Kidney (tissue), 14 donors: ENCODE measurements around the gene NUP160. TPM values are rescaled to one million over a fixed set of nuclear protein-coding genes. Genes with fewer than 3 reads are reported as not detected.
A peak's percentile ranks its signal among the peaks of the same experiment; 100 is the strongest.

Experiments
- DNase-seq, 5 donors: peaks; one replicate each; pipeline ENCODE4 v3.0.0-alpha.2; 2013 to 2020
- FAIRE-seq: peaks from 2 replicates; lab custom pipeline; 2012; peaks lifted over from hg19 to GRCh38; lab: Jason Lieb, UNC
- H3K27ac ChIP-seq, 2 donors: one replicate each; pipeline ENCODE4 v1.7.0; 2013; ENCODE audit warnings: low read depth in 2 of 2, low read length in 2 of 2, inconsistent platforms in 1 of 2
- H3K27me3 ChIP-seq: one replicate; pipeline ENCODE4 v1.7.1; 2013; ENCODE audit warnings: low read length, inconsistent platforms; ENCODE audit not compliant: control insufficient read depth, insufficient read depth
- H3K36me3 ChIP-seq, 3 donors: one replicate each; pipeline versions ENCODE4 v1.7.0 to v1.7.1; 2013; ENCODE audit warnings: low read length in 3 of 3, control low read depth in 1 of 3, inconsistent platforms in 1 of 3; ENCODE audit not compliant: insufficient read depth in 3 of 3, control insufficient read depth in 2 of 3
- H3K4me1 ChIP-seq, 3 donors: one replicate each; pipeline versions ENCODE4 v1.7.0 to v1.7.1; 2013; ENCODE audit warnings: low read length in 3 of 3, inconsistent platforms in 1 of 3, low read depth in 1 of 3; ENCODE audit not compliant: control insufficient read depth in 2 of 3, insufficient read depth in 2 of 3
- H3K4me3 ChIP-seq, 3 donors: one replicate each; pipeline versions ENCODE4 v1.7.0 to v1.8.1; 2013; ENCODE audit warnings: low read length in 3 of 3, control low read depth in 1 of 3, inconsistent platforms in 1 of 3
- H3K9ac ChIP-seq, 3 donors: one replicate each; pipeline versions ENCODE4 v1.7.0 to v1.7.1; 2013; ENCODE audit warnings: low read length in 3 of 3, control low read depth in 1 of 3, inconsistent platforms in 1 of 3
- H3K9me3 ChIP-seq, 3 donors: one replicate each; pipeline versions ENCODE4 v1.7.0 to v1.7.1; 2013; ENCODE audit warnings: low read length in 3 of 3, control low read depth in 1 of 3, inconsistent platforms in 1 of 3; ENCODE audit not compliant: control insufficient read depth in 2 of 3, insufficient read depth in 1 of 3
- intact Hi-C: fragments of 100-400 bp; cut with DNase I; formaldehyde crosslinking; loops from one replicate; pipeline ENCODE4 v1.11.1; 2022
- polyA plus RNA-seq: library from polyadenylated mRNA; stranded (reverse); fragments of 350-450 nt; fragmentation: Illumina TruSeq; extraction: RNeasy Lipid Tissue Mini Kit (QIAGEN cat#74804); gene quantifications from one replicate; pipeline ENCODE4 v1.2.3, GENCODE V29; 2014; ENCODE audit warnings: low read depth, low replicate concordance; ENCODE audit not compliant: insufficient read depth
- total RNA-seq: library from RNA; stranded (reverse); fragmentation: NEBNext Ultra II Directional; extraction: Animal tissue kit (Norgen Biotek cat#: 25700); gene quantifications from one replicate; pipeline ENCODE4 v1.2.1, GENCODE V29; 2021
- TF ChIP-seq, protein P1 (sequence below): IDR thresholded peaks from 3 replicates; pipeline ENCODE4 v1.5.1; 2012; ENCODE audit warnings: mild to moderate bottlenecking, moderate library complexity, borderline replicate concordance; ENCODE audit not compliant: insufficient read depth; ENCODE audit errors: extremely low read depth
- donor health status: control.
- donor health status: control.
- donor health status: control.
- donor health status: control.
- donor health status: control.
- donor health status: DM: yes; HTN: yes; CAD: no.
- donor health status: Normal renal cell carcinoma (clear cell type).

NUP160 gene
- total and polyA plus RNA-seq, 2 donors from 2014 or later, result 6.8 to 39.3 TPM

DNA sequence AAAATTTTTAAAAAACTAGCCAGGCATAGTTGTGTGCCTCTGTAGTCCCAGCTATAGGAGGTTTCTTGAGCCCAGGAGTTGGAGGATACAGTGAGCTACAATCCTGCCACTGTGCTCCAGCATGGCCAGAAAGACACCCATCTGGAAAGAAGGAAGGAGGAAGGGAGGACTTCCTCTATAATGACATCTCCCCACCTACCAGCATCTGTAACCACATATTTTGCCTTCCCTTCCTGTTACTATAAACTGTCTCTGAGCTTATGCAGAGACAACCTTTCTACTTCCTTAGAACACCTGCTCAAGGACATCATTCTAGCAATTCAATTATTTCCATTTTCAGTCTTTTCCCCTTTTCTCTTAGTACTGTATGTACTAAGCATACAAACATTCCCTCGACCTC, 2.2 kb upstream of the NUP160 start:
- TF ChIP-seq, protein P1, sequence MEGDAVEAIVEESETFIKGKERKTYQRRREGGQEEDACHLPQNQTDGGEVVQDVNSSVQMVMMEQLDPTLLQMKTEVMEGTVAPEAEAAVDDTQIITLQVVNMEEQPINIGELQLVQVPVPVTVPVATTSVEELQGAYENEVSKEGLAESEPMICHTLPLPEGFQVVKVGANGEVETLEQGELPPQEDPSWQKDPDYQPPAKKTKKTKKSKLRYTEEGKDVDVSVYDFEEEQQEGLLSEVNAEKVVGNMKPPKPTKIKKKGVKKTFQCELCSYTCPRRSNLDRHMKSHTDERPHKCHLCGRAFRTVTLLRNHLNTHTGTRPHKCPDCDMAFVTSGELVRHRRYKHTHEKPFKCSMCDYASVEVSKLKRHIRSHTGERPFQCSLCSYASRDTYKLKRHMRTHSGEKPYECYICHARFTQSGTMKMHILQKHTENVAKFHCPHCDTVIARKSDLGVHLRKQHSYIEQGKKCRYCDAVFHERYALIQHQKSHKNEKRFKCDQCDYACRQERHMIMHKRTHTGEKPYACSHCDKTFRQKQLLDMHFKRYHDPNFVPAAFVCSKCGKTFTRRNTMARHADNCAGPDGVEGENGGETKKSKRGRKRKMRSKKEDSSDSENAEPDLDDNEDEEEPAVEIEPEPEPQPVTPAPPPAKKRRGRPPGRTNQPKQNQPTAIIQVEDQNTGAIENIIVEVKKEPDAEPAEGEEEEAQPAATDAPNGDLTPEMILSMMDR, result no peak
- no peak overlapping the region for H3K4me3 ChIP-seq
- peaks cover 6 to 11% (median 8%) of the 10 kb centered on the region in 3 donors for H3K4me1 ChIP-seq
- no peak overlapping the region for H3K9ac ChIP-seq
- peaks cover 0 to 3% (median 0%) of the 10 kb centered on the region in 3 donors for H3K36me3 ChIP-seq
- DNase-seq, result no peak
- no peaks in the 10 kb centered on the region for H3K27me3 ChIP-seq
- no peak for FAIRE-seq
- no peak overlapping the region for H3K27ac ChIP-seq
- no peaks in the 10 kb centered on the region for H3K9me3 ChIP-seq
- intact Hi-C loops, result no loop called here

DNA sequence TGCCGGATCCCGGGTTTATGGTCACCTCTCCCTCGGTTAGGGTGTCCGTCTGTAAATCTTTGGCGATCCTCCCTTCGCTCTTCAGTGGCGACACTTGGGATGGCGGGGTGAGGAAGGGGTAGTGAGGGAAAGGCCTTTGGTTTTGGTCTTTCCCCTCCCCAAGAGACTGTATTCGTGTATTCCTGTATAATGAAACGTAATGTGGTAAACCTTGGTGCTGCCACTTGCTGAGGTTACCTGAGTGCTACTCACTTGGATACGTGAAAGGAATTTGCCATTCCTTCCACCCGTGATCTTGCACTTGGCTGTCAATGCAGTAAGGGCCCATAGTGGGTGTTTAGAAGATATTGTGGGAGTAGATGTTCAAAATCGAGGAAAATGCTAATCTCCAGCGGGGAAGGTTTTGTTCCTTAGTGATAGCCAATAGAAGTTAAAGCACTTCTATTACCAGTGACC, 578 bp upstream of the NUP160 start:
- intact Hi-C loops, result no loop called here
- Histone ChIP-seq H3K4me3 (peak overlapping the region; percentile 89 to 99 (median 95)), H3K9ac (peak overlapping the region; percentile 61 to 92 (median 83)), H3K27me3 (no peaks in the 10 kb centered on the region), H3K36me3 (peaks cover 0 to 6% (median 0%) of the 10 kb centered on the region in 3 donors), H3K9me3 (no peaks in the 10 kb centered on the region), H3K27ac (peak overlapping the region; percentile 91 to 93), H3K4me1 (peaks cover 6 to 11% (median 8%) of the 10 kb centered on the region in 3 donors)
- DNase-seq (no peak), FAIRE-seq (no peak)
- TF ChIP-seq, protein P1, result no peak

DNA sequence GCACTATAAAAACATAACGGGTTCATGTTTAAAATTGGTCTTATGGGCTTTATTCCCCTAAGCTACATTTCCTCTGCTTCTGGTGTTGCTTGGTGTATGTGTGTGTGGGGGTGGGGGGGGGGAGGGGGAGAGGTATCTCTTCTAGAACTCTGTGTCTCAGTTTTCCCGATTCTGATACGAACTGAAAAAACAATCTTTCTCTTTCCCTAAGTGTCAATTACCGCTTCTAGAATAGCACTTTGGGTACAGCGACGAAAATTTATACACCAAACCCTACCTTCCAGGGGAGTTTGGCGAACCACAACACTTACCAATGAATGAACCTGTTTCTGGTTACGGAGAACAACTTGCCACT, 636 bp downstream of the NUP160 start:
- intact Hi-C loops, result no loop called here
- peaks cover 6 to 11% (median 8%) of the 10 kb centered on the region in 3 donors for H3K4me1 ChIP-seq
- no peak for FAIRE-seq

More for the DNA sequence above, 636 bp downstream of the NUP160 start:
- Histone ChIP-seq H3K27ac (peak overlapping the region in 1 of 2 donors; percentile 93), H3K27me3 (no peaks in the 10 kb centered on the region), H3K9ac (peak overlapping the region; percentile 83 to 92 (median 90)), H3K9me3 (no peaks in the 10 kb centered on the region), H3K36me3 (peaks cover 4 to 12% (median 5%) of the 10 kb centered on the region in 3 donors), H3K4me3 (peak overlapping the region; percentile 89 to 99 (median 95))
- TF ChIP-seq, protein P1, result no peak
- DNase-seq, result no peak
